Smooth muscle cell (in vitro differentiated cells): ENCODE results near the gene TRIM26. TPM values are rescaled to one million over a fixed set of nuclear protein-coding genes. Genes with fewer than 3 reads are reported as not detected.

Experiments used
- DNase-seq: peaks from one replicate; lab custom pipeline; 2025; ENCODE audit not compliant: unreplicated experiment; lab: John Stamatoyannopoulos, UW
- H2AFZ ChIP-seq: fragments of 200-600 bp; sonication (generic); 2 replicates; pipeline ENCODE4 v1.6.0; 2016; ENCODE audit warnings: antibody characterized with exemption, low read depth, mild to moderate bottlenecking
- H3F3A ChIP-seq: fragments of 200-600 bp; sonication (generic); 2 replicates; pipeline ENCODE4 v1.6.0; 2017; ENCODE audit warnings: antibody characterized with exemption, low read depth
- H3K27ac ChIP-seq: fragments of 200-600 bp; sonication (generic); 2 replicates; pipeline ENCODE4 v1.5.1; 2016; ENCODE audit warnings: low read depth, mild to moderate bottlenecking
- H3K27me3 ChIP-seq: fragments of 200-600 bp; sonication (generic); 2 replicates; pipeline ENCODE4 v1.6.1; 2016; ENCODE audit warnings: low read depth, mild to moderate bottlenecking
- H3K36me3 ChIP-seq: fragments of 200-600 bp; sonication (generic); 2 replicates; pipeline ENCODE4 v1.5.1; 2016; ENCODE audit warnings: low read depth
- H3K4me1 ChIP-seq: fragments of 200-600 bp; sonication (generic); 2 replicates; pipeline ENCODE4 v1.5.1; 2016; ENCODE audit warnings: low read depth
- H3K4me2 ChIP-seq: fragments of 200-600 bp; sonication (generic); 2 replicates; pipeline ENCODE4 v1.6.0; 2016; ENCODE audit warnings: mild to moderate bottlenecking
- H3K4me3 ChIP-seq: fragments of 200-600 bp; sonication (generic); 2 replicates; pipeline ENCODE4 v1.5.1; 2016; ENCODE audit warnings: mild to moderate bottlenecking
- H3K79me2 ChIP-seq: fragments of 200-600 bp; sonication (generic); 2 replicates; pipeline ENCODE4 v1.6.0; 2016; ENCODE audit warnings: low read depth, mild to moderate bottlenecking
- H3K9ac ChIP-seq: fragments of 200-600 bp; sonication (generic); 2 replicates; pipeline ENCODE4 v1.6.0; 2016; ENCODE audit warnings: low read depth
- H3K9me3 ChIP-seq: fragments of 200-600 bp; sonication (generic); replicated peaks from 2 replicates; pipeline ENCODE4 v1.5.1; 2016; ENCODE audit warnings: low read depth
- H4K20me1 ChIP-seq: fragments of 200-600 bp; sonication (generic); 2 replicates; pipeline ENCODE4 v1.6.0; 2016; ENCODE audit warnings: low read depth
- CTCF ChIP-seq: fragments of 200-600 bp; sonication (generic); IDR thresholded peaks from 2 replicates; pipeline ENCODE4 v1.5.1; 2017; ENCODE audit warnings: borderline replicate concordance, mild to moderate bottlenecking, antibody characterized with exemption; ENCODE audit not compliant: insufficient read depth, poor library complexity, severe bottlenecking
- WGBS: methylation state at CpG from one replicate; pipeline ENCODE4 v1.1.7; 2016; ENCODE audit warnings: low lambda C conversion rate; 5-methylcytosine and 5-hydroxymethylcytosine counted together
- polyA plus RNA-seq: library from polyadenylated mRNA; unstranded; fragments of >200 nt; fragmentation: Nextera tagmentation; extraction: Ambion mirVana; gene quantifications from 2 replicates; pipeline ENCODE4 v1.2.1, GENCODE V29; 2016
- total RNA-seq: library from RNA; depleted of rRNA; stranded (reverse); fragments of >200 nt; gene quantifications from 2 replicates; pipeline ENCODE4 v1.2.3, GENCODE V29; 2014

The TRIM26 gene
- total and polyA plus RNA-seq, 2 experiments from 2014 or later = 17.1 to 21.3 TPM

GRCh38 chr6:30156262-30156599 is 57.0 kb downstream of the TRIM26 start:
- no peak for DNase-seq
- Histone ChIP-seq H3K4me3 (no peak overlapping the region), H3K4me2 (no peak overlapping the region), H3K36me3 (no peaks in the 10 kb centered on the region), H3K27me3 (peaks cover 46% of the 10 kb centered on the region), H3K9ac (no peak overlapping the region), H3K9me3 (no peaks in the 10 kb centered on the region), H3K79me2 (no peaks in the 10 kb centered on the region), H3K27ac (no peak overlapping the region), H4K20me1 (no peaks in the 10 kb centered on the region), H3K4me1 (no peaks in the 10 kb centered on the region), H2AFZ (no peak overlapping the region), H3F3A (no peaks in the 10 kb centered on the region)
- TF ChIP-seq CTCF = no peak
- 57% methylated on average over 4 of the region's 4 CpGs for WGBS

- no peak for DNase-seq
- Histone ChIP-seq H3K4me2 (no peak overlapping the region), H3K27me3 (peaks cover 51% of the 10 kb centered on the region), H3K9me3 (no peaks in the 10 kb centered on the region), H3K4me3 (no peak overlapping the region), H3K27ac (no peak overlapping the region), H4K20me1 (no peaks in the 10 kb centered on the region), H3K9ac (no peak overlapping the region), H3K79me2 (no peaks in the 10 kb centered on the region), H3K36me3 (no peaks in the 10 kb centered on the region), H3K4me1 (no peaks in the 10 kb centered on the region), H3F3A (no peaks in the 10 kb centered on the region), H2AFZ (no peak overlapping the region)
- TF ChIP-seq CTCF = no peak
- 94% methylated on average over 2 of the region's 2 CpGs for WGBS
Measured at GRCh38 chr6:30155520-30156261, 57.5 kb downstream of the TRIM26 start.

GRCh38 chr6:30154709-30155519 is 58.3 kb downstream of the TRIM26 start:
- no peaks in the 10 kb centered on the region for H3K36me3 ChIP-seq
- WGBS = 58% methylated on average over 12 of the region's 12 CpGs
- TF ChIP-seq CTCF = no peak
- DNase-seq = no peak
- H3K4me2 ChIP-seq = no peak overlapping the region
- no peaks in the 10 kb centered on the region for H3K4me1 ChIP-seq
- no peak overlapping the region for H3K9ac ChIP-seq
- no peaks in the 10 kb centered on the region for H3F3A ChIP-seq
- no peak overlapping the region for H2AFZ ChIP-seq
- H3K4me3 ChIP-seq = no peak overlapping the region
- H3K9me3 ChIP-seq = no peaks in the 10 kb centered on the region
- peaks cover 53% of the 10 kb centered on the region for H3K27me3 ChIP-seq
- H3K27ac ChIP-seq = no peak overlapping the region
- H4K20me1 ChIP-seq = no peaks in the 10 kb centered on the region
- H3K79me2 ChIP-seq = no peaks in the 10 kb centered on the region
